NCI-H128 (cell line): ENCODE measurements around the gene SMARCA1.
A peak's percentile ranks its signal among the peaks of the same experiment; 100 is the strongest.

ENCODE experiments used
- DNase-seq: peaks from one replicate; lab custom pipeline; 2025; ENCODE audit not compliant: unreplicated experiment; lab: John Stamatoyannopoulos, UW

SMARCA1 gene

DNA sequence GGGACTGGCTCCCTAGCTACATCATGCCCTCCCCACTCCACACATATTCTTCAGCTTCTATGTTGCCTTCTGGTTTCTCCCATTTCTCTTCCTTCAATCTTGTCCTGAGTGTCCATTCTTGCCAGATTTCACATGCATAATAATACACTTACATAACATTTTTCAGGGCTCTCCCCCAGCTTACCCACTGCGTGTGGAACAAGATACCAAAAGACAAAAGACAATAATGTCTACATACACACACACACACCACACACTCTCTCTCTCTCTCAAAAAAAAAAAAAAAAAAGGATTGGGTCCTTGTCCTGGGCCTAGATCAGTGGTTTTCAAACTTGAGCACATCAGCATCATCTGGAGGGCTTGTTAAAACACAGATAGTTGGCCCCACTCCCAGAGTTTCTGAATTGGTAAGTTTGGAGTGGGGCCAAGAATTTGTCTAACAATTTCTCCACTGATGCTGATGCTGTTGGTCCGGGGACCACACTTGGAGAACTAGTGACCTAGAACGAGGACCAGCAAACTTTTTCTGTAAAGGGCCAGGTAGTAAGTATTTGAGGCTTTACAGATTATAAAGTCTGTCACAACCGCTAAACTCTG, 6.5 kb upstream of the SMARCA1 start:
- peak; percentile 3 for DNase-seq

DNA sequence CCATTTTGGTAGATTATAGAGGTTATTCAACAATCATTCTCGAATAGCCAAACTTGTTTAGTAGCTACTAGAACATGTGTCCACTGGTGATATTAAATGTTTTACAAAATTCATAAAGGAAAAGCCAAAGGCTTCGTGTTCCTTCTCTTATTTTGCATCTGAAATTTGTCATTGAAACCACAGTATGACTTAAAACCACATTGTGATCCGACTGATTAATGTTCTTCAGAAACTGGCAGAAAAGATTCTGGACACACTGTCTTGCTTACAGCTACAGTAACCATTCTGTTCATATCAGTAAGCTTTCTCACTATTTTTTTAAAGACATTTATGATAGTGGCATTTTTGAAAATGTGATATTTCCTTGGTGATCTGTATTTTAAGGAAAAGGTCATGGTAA, 2.6 kb upstream of the SMARCA1 start:
- no peak for DNase-seq

DNA sequence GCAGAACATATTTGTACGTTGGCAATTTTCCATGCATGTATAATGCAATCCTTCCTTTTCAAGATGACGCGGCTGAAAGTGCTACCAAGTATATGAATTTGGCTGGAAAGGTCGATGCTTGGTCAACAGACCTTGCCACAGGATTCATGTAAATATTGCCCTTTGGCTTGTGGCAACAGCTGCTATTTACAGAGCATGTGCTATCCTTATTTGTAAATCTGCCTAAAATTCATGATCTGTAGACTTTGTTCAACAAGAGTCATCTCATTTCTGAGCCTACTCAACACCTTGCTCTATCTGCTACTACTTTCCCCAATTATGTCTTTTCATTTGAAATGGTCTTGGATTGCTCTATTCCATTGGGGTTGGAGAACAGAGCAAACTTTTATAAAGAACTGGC, 1.9 kb upstream of the SMARCA1 start:
- DNase-seq = no peak

DNA sequence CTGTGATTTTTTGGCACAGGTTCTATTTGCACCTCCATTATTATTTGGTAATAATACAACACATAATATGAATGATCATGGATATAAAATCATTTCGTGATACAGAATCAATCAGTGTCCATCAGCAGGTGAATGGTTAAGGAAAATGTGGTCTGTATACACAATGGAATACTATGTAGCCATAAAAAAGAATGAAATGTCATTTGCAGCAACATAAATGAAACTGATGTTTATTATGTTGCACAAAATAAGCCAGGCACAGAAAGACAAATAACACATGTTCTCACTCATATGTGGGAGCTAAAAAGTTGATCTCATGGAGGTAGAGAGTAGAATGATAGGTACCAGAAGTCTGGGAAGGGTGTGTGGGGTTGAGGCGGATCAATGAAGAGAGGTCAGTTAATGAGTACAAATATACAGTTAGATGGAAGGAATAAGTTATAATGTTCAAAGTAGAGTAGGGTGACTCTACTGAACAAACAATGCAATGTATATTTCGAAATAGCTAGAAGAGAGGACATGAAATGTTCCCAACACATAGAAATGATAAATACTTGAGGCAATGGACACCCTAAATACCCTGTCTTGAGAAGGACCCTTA, 1.1 kb upstream of the SMARCA1 start:
- DNase-seq = no peak

DNA sequence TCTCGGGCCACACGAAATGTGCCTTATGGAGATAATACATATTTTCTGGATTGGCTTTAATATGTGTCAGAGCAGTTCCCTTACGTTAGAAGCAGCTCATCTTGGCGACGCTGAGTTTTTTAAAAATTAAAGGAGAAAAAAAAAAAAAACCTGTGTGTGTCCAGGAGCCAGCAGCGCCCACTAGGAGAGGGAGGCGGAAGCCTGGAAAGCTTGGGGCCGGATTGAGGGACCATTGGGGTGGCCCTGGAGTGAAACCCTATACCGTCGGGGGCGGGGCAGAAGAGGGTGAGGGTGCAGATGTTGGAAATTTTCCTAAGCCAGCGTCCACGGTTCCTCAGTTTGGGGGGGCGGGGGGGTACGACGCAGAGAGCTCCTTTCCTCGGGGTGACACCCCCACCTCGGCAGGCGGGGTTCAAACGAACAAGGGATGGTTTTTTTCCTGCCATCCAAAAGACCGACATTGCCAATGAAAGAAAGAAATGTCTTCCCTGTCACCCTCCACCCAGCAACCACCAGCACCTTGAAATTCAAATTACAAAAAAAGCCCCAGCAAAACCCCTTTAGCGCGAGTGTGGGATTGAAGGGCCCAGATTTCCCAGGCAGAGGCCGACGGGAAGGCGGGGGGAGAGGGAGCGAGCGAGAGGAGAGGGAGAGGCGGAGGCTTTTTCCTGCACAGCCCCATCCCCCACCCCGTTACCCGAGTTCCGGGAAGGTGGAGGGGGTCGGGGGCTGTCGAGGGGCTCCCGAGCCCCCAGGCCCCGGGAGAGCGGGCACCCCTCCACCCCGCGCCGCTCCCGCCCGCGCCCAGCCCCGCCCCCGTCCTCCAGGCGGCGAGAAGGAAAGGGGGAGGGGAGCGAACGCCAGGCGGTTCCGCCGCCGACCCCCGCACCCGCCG, 859 bp downstream of the SMARCA1 start:
- peak; percentile 11 for DNase-seq

DNA sequence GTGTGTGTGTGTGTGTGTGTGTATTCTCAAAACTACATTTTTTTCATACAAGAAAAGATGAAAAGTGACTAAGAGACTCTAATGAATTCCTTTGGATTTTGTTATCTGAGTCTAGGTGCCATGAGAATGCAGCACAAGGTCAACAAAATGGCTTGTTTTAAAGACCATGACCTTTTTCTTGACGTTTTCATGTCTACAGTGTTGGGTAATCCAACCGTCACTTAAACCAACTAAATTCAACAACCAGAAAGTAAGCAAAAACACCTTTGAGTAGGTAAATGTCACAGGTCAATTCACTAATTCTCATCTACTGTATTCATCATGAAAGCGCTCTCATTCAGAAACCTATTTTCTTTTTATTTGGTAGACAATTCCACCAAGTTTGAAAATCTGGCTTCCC, 3.1 kb downstream of the SMARCA1 start:
- DNase-seq = no peak

DNA sequence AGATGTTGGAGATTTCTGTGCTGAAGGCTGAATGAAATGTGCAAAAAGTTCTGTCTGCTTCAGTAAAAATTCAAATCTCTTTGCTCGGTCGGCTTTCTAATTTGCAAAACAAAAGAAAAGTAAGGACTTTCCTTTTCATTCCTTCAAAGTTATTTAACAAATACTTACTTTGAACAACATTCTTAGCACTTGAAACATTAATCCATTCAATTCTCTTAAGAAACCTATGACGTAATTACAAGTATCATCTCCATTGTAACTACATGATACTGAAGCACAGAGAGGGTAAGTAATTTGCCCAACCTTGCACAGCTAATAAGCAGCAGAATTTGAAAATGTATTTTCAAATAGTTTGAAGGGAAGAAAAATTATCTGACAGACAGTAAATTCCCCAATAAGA, 6.9 kb downstream of the SMARCA1 start:
- no peak for DNase-seq

DNA sequence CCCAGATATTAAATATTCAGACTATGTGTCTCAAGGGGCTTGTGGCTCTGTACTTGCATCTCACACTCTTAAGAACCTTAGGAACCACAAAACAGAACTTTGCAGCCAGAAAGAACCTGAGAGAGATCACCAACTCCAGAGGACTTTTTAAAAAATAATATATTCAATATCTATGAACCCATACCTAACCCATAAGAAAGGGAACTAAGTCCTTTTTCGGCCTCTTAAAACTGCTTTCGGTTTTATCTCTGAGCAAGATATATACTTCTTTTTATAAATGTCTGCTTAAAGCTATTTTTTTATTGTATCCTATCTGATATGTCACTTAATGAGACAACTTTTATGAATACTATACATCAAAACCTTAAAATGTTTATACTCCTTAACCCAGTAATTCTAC, 10.9 kb downstream of the SMARCA1 start:
- no peak for DNase-seq

DNA sequence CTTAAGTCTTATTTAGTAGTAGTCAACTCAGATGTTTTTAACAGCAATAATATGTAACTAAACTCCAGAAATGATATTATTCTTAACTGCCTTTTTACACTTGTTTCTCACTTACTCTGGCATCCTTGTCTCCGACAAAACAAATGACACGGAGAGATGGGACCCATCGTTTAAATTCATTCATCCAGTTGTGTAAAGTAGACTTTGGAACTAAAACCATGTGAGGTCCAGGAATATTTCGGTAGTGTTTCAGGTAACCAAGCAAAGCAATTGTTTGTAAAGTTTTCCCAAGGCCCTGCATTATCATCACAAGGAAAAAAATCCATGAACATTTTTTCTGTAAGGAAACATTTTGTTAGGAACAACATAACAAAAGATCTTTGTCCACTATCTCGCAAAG, 11.6 kb downstream of the SMARCA1 start:
- no peak for DNase-seq

DNA sequence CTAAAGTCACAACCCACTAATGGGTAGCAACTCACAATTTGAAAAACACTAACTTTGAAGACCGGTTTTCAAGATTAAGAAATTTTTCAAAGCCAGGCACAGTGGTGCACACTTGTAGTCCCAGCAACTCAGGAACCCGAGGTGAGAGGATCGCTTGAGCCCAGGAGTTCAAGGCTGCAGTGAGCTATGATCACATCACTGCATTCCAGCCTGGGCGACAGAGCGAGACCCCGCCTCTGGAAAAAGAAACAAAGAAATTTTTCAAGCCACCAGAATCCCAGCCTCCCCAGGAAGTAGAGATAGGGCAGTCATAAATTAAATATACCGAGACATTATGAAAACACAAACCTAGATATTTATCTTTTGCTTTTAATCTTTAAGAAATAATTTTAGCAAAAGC, 13.0 kb downstream of the SMARCA1 start:
- no peak for DNase-seq

DNA sequence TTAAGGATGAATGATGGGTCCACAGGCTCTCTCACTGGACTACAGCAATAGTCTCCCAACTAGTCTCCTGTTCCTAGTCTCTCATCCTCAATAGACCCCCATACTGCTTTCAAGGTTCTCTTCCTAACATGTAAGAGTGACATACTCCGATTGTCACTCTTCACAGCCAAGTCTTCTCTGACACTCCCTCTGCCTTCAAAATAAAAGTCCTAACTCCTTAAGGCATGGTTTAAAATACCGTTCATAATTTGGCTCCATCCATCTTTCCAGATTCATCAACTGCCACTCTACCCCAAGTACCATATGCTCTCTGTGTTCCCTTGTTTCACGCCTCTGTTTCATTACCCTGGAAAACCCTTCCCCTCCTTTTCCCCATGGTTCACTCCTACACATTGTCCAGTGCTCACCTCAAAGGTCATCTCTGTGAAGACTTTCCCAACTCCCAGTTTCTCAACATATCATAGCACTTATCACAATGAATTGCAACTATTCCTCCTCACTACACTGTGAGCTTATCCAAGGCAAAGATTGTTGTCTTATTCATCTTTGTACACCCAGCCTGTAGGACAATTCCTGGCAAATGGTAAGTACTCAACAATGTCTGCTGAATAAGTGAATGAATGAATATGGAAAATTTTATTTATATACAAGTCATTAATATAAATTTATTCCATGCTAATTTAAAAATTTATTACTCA, 26.0 kb downstream of the SMARCA1 start:
- no peak for DNase-seq

DNA sequence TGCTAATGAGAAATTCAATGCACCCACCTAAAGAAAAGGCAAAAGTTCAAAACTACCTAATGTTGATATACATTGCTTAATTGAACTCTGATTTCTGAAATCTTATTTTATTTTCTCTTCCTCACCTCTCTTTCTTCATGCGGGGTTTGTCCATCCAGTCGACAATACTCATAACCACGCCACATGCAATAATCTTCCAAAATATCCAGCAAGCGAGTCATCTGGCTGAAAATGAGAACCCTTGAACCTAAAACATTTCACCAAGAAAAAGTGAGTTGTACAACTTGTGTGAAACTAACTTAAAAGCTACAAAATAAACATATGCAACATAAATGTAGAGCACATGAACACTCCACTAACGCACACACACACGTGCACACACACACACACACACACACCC, 26.7 kb downstream of the SMARCA1 start:
- no peak for DNase-seq

DNA sequence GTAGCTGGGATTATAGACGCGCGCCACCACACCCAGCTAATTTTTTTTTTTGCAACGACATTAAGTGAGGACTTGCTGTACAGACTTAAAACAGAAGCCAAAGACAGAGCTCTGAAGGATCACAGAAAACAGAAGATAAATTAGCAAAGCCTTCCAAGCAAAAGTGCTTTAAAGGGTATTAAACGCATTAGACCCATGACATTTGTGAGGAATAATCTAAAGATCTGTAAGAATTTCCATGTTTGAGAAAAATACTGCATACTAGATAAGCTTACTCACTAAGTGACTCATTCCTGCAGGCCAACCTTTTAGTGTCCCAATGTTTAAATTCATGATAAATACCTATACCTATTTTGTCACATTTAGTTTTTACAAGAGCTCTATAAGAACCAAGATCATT, 27.4 kb downstream of the SMARCA1 start:
- DNase-seq = no peak

DNA sequence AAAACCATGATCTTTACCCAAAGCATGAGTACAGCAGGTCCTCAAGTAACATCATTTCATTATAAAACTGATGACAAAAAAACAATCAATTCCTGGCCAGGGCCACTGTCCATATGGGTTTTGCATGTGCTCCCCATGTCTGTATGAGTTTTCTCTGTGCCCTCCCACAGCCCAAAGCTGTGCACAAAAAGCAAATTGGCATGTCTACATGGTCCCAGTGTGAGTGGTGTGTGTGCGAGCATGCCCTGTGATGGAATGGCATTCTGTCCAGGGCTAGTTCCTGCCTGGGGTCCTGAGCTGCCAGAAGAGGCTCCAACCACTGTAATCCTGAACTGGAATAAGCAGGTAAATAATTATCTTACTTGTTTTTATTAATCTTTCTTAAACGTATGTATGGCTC, 28.4 kb downstream of the SMARCA1 start:
- DNase-seq = no peak

DNA sequence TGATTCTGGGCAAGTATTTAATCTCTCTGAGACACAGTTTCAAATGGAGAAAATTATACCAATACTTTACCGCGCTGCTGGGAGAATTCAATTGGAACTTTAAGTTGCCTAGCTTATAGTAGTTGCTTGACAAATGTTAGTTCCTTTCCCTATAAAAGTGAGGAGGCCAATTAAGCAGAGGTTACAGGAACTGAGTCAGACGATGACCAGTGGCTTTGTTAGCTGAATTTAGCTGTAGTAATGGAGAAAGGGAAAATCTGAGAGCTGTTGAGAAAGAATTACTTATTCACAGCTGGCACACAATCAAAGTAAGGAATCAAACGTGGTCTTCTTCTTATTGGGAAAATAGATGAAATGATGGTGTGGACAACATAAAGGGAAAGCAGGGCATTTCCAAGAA, 29.6 kb downstream of the SMARCA1 start:
- no peak for DNase-seq

DNA sequence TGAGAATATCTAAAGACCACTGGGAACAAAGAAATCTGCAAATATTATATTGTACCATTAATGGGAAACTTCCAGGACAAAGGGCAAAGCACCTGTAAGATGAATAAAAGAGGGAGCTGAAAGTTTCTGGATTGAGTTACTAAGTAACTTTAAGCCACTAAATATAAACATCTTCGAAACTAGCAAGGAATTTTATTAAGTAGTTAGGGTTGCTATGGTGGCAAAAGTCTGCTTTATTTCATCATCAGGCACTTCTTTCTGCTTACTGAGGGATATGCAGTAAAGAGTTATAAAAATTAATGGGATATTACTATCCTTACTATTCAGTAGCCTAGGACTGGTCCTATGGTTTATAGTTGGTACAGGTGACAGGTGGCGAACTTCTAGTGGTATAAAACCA, 33.0 kb downstream of the SMARCA1 start:
- DNase-seq = no peak

DNA sequence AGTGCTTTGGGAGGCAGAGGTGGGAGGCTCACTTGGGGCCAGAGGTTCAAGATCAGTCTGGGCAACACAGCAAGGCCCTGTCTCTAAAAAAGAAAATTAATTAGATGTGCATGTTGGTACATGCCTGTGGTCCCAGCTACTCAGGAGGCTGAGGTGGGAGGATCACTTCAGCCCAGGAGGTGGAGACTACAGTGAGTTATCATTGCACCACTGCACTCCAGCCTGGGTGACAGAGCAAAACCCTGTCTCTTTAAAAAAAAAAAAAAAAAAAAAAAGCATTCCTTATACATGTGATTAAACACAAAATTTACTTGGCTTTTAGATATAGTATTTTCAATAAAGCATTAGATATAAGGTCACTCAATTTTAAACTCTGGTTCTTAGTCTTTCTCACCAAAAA, 34.9 kb downstream of the SMARCA1 start:
- no peak for DNase-seq

DNA sequence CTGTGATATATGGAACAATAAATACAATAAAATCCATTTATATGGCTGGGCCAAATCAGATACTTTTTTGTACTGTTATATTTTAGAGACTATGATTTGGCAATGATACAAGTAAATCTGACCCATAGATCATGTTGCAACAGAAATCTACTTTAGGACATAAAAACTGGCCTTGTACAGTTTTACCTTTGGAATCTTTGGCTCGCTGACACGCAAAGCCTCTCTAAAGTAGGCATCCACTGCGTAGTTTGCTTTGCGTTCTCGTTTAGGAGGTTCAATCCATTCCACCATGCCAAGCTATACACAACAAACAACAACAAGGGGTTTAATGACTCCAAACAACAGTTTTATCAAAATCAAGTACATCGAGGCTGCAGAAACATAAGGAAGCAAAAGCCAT, 42.4 kb downstream of the SMARCA1 start:
- no peak for DNase-seq

DNA sequence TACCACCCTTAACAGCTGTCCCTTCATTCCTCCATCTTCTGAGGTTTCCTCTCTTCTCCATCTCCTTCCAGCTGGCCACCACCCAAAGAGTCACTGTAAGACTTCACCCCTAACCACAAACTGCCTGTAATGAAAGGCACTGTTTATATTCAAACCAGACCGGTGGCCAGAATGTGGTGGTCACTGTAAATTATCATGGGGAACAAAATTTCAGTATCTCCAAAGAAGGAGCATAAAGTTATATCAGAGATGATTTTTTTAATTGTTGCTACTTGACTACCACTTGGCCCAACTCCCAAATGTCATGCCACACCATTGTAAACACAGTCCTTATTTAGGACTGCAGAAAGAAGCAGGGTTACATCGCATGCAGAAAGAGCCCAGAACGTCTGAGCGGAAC, 44.8 kb downstream of the SMARCA1 start:
- no peak for DNase-seq

DNA sequence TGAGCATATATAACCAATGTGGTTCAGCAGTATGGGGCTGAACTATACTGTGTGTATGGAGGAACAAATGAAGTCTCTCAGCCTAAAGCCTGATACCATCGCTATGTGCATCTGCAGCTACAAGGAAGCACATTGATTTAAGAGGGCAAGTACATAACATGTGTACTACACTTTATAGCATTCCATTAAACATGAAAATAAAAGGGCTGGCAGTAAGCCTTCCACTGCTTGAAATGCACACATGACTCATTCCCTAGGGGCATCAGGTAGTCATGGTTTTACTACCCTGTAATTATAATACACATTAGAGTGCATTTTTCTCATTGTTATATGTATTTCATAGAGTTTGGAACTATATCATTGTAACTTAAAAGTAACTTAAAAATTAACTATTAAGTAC, 51.2 kb downstream of the SMARCA1 start:
- no peak for DNase-seq

DNA sequence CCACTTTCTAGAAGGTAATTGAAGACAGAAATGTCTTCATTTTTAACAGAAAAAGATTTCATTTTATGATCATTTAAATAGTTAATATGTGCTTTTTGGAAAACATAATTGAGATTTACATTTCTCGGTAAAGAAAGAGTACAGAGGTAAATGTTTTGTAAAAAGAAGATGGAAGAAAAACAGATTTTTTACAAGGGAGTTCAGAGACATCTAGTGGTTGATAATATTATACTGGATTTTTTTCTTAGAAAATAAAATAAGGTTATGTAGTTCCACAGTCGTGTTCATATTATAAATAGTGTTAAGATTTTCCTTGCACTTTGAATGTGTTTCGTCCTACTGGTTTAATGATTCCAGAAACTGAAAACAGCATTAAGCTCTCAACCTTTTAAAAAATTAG, 60.6 kb downstream of the SMARCA1 start:
- no peak for DNase-seq
